ENCODE data around the gene TPRN.

GRCh38 chr9:137211532-137211931 is 11.0 kb upstream of the TPRN start:
- TF ChIP-seq CTCF (IDR thresholded peaks at IDR 0.05; ENCODE audit: insufficient read depth, low read length, poor library complexity, severe bottlenecking) (no peak), EZH2phosphoT487 (conservative IDR thresholded peaks at IDR 0.05; ENCODE audit: low read length) (no peak)
